T-helper 17 cell (primary cell): ENCODE data around the gene DYRK3. TPM values are rescaled to one million over a fixed set of nuclear protein-coding genes. Genes with fewer than 3 reads are reported as not detected.

ENCODE experiments used
- ATAC-seq: fragments of 150-1000 bp; cut with Tn5 transposase; 2 replicates; pipeline ENCODE4 v1.10.0; 2021; ENCODE audit warnings: mild to moderate bottlenecking, moderate library complexity
- DNase-seq, 3 donors: peaks; one replicate each; pipeline versions ENCODE4 v3.0.0 to v3.0.0-alpha.2; 2020 to 2021
- H3K9me3 ChIP-seq: one replicate; pipeline ENCODE4 v1.7.0; 2013; ENCODE audit warnings: low read length, mild to moderate bottlenecking; ENCODE audit not compliant: control insufficient read depth, poor library complexity, severe bottlenecking
- H3K27ac Mint-ChIP-seq: one replicate; pipeline ENCODE4 v1.8.0; 2022; ENCODE audit warnings: mild to moderate bottlenecking, moderate library complexity, mixed read lengths
- H3K27me3 Mint-ChIP-seq: one replicate; pipeline ENCODE4 v1.8.0; 2022; ENCODE audit warnings: mixed read lengths
- H3K36me3 Mint-ChIP-seq: one replicate; pipeline ENCODE4 v1.8.0; 2022; ENCODE audit warnings: low read depth, mixed read lengths
- H3K4me1 Mint-ChIP-seq: one replicate; pipeline ENCODE4 v1.8.0; 2022; ENCODE audit warnings: mild to moderate bottlenecking, mixed read lengths
- H3K4me3 Mint-ChIP-seq: one replicate; pipeline ENCODE4 v1.8.0; 2022; ENCODE audit warnings: mild to moderate bottlenecking, moderate library complexity, mixed read lengths
- total RNA-seq, 4 donors: library from RNA in 2 of 4; stranded (reverse) in 2 of 4; gene quantifications; one replicate each; pipeline ENCODE4 v1.2.3 and lab custom pipeline; 2022 to 2026

Gene DYRK3
- total RNA-seq, 2 donors from 2014 or later = 3.0 to 3.6 TPM

DNA sequence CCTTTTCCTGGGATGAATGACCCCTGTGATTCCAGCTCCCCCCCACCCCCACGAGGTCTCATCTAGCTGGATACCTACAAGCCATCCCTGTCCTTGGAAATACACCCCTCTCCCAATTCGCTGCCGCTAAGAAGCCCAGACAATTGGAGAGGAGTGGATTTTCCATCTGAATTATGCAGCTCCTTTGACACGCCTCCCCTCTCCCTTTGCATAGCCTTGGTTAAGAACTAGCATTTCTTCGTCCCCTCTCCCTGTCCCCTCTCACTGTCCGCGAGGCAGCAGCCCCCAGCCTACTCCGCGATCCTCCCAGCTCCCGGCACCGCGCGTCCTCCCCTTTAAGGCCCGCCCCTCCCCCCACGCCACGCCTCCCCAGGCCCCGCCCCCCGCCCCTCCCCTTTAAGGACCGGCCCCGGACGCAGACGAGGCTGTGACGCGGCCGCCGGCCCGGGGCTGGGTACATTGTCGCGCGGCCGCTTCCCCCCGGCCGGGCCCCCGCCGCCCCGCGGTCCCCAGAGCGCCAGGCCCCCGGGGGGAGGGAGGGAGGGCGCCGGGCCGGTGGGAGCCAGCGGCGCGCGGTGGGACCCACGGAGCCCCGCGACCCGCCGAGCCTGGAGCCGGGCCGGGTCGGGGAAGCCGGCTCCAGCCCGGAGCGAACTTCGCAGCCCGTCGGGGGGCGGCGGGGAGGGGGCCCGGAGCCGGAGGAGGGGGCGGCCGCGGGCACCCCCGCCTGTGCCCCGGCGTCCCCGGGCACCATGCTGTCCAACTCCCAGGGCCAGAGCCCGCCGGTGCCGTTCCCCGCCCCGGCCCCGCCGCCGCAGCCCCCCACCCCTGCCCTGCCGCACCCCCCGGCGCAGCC, 49.4 kb downstream of the DYRK3 start, which contains the start of gene MAPKAPK2:
Gene MAPKAPK2 (plus strand): TSS at position 428 of the 856 bp plus-strand sequence. CDS start 325 bp downstream, at position 753.
- peak; percentile 67 to 80 (median 74) for DNase-seq
- Mint-ChIP-seq H3K4me3 (peak within 1 kb of the TSS; percentile 98), H3K4me1 (peaks cover 38% of the 10 kb centered on the region), H3K27ac (peak within 1 kb of the TSS; percentile 92), H3K36me3 (no peaks in the 10 kb centered on the region), H3K27me3 (no peaks in the 10 kb centered on the region)
- H3K9me3 ChIP-seq = no peaks in the 10 kb centered on the region
- peak; percentile 79 for ATAC-seq

DNA sequence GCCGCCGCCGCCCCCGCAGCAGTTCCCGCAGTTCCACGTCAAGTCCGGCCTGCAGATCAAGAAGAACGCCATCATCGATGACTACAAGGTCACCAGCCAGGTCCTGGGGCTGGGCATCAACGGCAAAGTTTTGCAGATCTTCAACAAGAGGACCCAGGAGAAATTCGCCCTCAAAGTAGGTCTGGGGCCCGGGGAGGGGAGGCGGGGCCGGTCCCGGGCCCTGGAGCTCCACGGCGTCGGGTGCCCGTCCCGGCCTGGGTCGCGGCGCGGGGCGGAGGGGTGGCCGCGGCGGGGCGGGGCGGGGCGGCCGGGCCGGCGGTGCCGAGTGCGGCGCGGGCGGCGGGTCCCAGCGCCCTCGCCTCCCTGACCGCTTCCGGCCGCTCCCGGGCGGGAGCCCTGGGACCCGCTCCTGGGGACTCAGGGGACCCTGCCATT, 50.0 kb downstream of the DYRK3 start:
- peak in 2 of 3 donors; percentile 22 to 41 for DNase-seq
- Mint-ChIP-seq H3K27ac (peak overlapping the region; percentile 92), H3K4me3 (peak overlapping the region; percentile 98), H3K27me3 (no peaks in the 10 kb centered on the region), H3K4me1 (peaks cover 39% of the 10 kb centered on the region), H3K36me3 (no peaks in the 10 kb centered on the region)
- H3K9me3 ChIP-seq = no peaks in the 10 kb centered on the region
- ATAC-seq = peak; percentile 42

DNA sequence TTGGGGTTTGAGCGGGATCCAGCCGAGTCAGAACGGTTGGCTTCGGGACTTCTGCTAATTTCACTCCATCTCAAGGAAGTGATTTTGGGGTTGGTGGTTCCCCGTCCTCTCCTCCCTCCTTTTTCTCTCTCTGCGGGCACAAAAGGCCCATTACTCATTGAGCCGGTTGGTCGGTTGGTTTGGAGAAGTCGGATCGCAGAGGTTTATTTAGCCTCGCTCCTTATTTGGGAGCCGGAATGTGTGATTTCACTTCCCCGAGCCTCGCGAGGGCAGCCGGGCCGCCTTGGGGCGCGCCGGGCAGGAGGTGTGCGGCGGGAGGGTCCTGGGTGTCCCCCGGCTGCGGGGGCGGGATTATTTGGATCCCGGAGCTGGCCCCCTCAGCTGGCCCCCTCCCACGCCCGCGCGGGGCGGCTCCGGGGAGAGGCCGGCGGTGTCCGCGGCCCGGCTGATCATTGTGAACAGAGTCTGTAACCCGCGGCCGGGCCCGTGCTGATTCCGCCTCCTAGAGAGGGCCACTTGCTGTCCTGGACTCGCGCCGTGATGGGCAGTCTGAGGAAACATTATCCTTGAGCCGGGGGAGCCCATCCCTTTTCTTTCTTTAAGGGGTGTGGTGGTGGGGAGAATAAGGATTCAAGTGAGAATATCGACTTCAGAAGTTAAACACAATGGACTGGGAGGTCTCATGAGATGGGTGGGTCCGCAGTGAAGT, 50.6 kb downstream of the DYRK3 start:
- Mint-ChIP-seq H3K27ac (peak overlapping the region; percentile 92), H3K4me1 (peaks cover 43% of the 10 kb centered on the region), H3K36me3 (no peaks in the 10 kb centered on the region), H3K27me3 (no peaks in the 10 kb centered on the region), H3K4me3 (peak overlapping the region; percentile 98)
- peak; percentile 17 to 57 (median 33) for DNase-seq
- ATAC-seq = peak; percentile 59
- H3K9me3 ChIP-seq = no peaks in the 10 kb centered on the region

DNA sequence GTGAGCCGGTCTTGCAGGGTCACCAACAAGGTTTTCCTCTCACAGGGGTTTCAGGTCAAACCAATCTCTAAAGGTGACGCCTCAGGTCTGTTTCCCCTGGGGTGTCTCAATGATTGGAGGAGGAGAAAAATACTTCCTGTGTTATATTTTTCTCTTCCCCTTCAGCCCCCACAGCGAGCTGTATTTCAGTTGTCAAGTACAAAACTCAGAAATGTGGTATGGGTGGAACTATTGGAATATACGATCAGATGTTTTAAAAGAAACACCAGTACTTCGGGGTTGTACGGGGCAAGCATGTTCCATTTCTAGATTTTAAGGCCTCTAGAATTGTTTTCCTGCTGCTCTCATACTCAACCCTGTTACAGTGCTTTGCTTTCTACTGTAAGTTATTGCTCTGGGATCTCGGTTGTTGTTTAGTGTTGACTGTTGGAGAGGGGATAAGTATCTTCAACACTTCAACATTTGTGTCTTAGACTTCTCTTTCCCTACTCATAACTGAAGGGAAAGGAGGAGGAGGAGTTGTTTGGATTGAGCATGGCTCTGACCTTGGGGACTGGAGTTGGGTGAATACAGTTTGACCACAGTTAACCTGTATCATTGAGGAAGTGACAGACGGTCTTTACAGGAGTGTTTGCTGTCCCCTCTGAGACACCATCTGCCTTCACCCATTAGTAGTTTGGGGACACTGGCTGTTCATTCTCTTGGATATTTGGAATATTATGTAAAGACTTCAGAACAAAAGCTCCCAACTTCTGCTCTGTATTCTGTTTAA, 51.3 kb downstream of the DYRK3 start:
- no peaks in the 10 kb centered on the region for H3K36me3 Mint-ChIP-seq
- peak; percentile 35 for ATAC-seq
- no peaks in the 10 kb centered on the region for H3K9me3 ChIP-seq
- H3K27me3 Mint-ChIP-seq = no peaks in the 10 kb centered on the region
- peak overlapping the region; percentile 92 for H3K27ac Mint-ChIP-seq
- peak overlapping the region; percentile 98 for H3K4me3 Mint-ChIP-seq
- H3K4me1 Mint-ChIP-seq = peaks cover 46% of the 10 kb centered on the region
- DNase-seq = no peak

DNA sequence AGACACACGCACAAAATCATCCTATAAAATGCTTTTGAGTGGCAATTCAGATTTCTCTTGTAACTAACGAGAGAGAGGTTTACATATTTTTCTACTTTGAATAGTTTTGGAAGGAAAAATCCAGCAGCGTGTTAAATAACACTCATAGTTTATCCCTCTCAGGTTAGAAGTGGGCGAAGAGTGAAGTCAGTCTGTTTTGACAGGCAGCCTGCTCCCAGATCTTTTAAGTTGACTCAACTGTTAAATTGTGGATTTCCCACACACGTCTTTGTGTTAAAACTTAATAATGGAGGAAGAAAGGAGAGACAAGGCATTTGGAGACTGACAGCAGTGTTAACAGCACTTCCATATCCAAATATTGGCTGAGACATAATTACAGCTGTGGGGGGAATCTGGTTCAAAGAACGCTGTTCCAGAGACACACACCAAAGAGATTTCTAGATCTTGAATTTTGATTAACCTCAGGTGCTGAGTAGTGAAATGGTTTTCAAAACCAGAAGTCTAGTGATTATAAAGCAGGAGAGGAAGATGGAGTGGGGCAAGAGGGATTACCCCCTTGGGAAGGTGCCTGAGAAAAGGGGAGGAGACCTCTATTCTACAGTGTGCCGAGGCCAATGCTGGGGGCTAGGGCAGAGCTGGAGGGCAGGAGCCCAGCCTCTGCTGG, 52.0 kb downstream of the DYRK3 start:
- no peak for ATAC-seq
- H3K4me1 Mint-ChIP-seq = peaks cover 53% of the 10 kb centered on the region
- H3K36me3 Mint-ChIP-seq = no peaks in the 10 kb centered on the region
- H3K27ac Mint-ChIP-seq = peak overlapping the region; percentile 92
- no peaks in the 10 kb centered on the region for H3K9me3 ChIP-seq
- DNase-seq = no peak
- peak overlapping the region; percentile 98 for H3K4me3 Mint-ChIP-seq
- no peaks in the 10 kb centered on the region for H3K27me3 Mint-ChIP-seq

DNA sequence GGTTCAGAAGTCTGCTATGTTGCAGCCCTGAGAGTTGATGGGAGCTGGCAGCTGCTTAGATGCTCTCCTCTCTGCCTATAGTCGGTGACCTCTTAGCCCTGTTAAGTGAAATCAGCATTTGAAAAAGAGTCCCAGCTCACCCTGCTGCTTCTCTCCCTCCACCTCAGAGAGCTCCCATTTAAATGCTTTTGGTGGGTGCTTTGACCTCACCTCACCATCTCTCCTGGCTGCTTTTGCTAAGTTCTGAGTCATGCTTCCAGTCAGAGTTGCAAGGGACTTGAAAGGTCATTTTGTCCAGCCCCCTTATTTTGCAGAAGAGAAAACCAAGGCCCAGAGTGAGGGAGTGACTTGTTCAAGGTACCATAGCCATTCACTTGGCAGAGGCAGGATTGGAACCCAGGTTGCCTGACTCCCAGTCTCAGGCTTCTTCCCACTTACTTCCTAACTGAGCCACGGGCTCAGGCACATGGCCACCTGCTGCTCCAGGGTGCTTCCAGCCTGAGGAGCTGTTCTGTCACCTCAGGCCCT, 52.6 kb downstream of the DYRK3 start:
- DNase-seq (no peak), ATAC-seq (no peak)
- peak overlapping the region; percentile 92 for H3K27ac Mint-ChIP-seq
- peaks cover 59% of the 10 kb centered on the region for H3K4me1 Mint-ChIP-seq
- H3K27me3 Mint-ChIP-seq = no peaks in the 10 kb centered on the region
- peak overlapping the region; percentile 28 for H3K4me3 Mint-ChIP-seq
- no peaks in the 10 kb centered on the region for H3K36me3 Mint-ChIP-seq
- H3K9me3 ChIP-seq = no peaks in the 10 kb centered on the region

DNA sequence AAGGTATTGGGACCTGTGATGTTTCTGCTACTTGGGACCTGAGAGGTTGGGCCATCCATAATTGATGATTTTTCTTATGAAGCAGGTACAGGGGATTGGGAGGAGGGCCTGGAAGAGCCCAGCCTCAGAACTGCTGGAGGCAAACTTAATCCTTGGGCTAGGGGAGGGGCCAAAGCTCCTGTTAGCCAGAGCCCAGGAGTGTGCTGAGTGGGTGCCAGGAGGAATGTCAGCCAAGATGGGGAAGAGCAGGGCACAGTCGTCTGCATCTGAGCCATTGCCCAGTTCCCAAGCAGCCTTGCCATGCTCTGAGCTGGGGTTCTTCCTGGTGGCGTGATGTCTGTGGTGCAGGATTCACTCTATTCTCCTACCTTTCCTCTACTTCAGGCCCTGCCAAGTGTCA, 55.2 kb downstream of the DYRK3 start:
- Mint-ChIP-seq H3K4me1 (peaks cover 76% of the 10 kb centered on the region), H3K36me3 (peaks cover 2% of the 10 kb centered on the region), H3K27me3 (no peaks in the 10 kb centered on the region), H3K4me3 (no peak overlapping the region), H3K27ac (peak overlapping the region; percentile 83)
- DNase-seq (no peak), ATAC-seq (no peak)
- no peaks in the 10 kb centered on the region for H3K9me3 ChIP-seq

DNA sequence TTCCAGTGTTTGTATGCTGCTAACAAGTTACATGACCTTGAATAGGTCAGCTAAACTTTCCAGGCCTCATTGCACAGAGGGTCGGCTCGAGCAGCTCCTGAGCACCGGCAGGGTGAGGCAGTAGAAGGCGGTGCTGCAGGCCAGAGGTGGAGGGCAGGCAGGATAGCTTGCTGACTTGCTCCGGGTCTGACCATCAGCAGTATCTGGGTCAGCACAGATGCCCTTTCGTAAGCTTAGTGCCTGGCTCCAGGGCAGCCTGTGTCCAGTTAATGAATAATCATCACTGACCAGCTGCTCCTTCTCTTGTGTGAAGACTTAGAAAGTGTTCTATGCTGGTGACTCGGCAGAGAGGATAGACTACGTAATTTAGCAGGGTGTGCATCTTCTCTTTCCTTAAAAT, 56.3 kb downstream of the DYRK3 start:
- H3K36me3 Mint-ChIP-seq = peaks cover 8% of the 10 kb centered on the region
- H3K27me3 Mint-ChIP-seq = no peaks in the 10 kb centered on the region
- peaks cover 81% of the 10 kb centered on the region for H3K4me1 Mint-ChIP-seq
- no peak for ATAC-seq
- no peaks in the 10 kb centered on the region for H3K9me3 ChIP-seq
- H3K27ac Mint-ChIP-seq = no peak overlapping the region
- no peak for DNase-seq
- no peak overlapping the region for H3K4me3 Mint-ChIP-seq

DNA sequence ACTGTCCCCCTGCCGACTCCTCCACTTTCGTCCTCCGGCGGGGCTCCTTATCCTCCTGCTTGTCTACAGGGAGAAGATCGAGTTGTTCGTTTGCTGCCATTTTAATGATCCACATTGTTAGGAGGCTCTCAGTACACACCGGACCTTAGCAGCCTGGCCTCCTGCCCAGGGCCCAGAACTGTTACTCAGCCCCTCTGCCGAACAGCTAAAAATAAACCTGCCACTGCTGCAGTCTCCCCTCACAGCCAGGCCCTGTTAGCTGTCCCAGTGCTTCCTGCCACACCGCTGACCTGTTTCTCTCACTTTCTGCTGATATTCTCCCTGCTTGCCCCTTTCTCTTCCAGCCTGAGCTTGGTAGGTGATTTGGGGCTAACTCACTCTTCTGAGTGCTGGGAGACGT, 57.7 kb downstream of the DYRK3 start:
- peak overlapping the region; percentile 51 for H3K27ac Mint-ChIP-seq
- ATAC-seq = no peak
- peak overlapping the region; percentile 43 for H3K4me3 Mint-ChIP-seq
- peaks cover 14% of the 10 kb centered on the region for H3K36me3 Mint-ChIP-seq
- H3K27me3 Mint-ChIP-seq = no peaks in the 10 kb centered on the region
- no peak for DNase-seq
- H3K9me3 ChIP-seq = no peaks in the 10 kb centered on the region
- H3K4me1 Mint-ChIP-seq = peaks cover 81% of the 10 kb centered on the region

DNA sequence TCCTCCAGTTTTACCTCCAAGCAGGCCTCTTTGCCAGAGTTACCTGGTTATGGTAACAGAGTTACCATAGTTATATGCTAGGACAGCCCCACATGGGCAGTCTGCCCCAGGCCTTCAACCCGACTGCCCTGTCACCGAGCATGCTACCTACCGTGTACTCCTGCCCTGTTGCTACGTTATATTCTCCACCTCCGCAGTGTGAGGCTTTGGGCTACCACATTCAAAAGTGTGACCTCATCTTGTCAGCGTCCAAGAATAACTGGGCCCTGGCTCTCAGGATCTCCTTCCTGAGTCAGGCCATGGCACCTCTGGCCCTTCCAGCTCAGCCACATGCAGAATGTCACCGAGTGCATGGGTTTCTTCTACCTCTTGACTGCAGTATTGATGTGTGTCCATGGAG, 58.3 kb downstream of the DYRK3 start:
- H3K4me1 Mint-ChIP-seq = peaks cover 82% of the 10 kb centered on the region
- DNase-seq (no peak), ATAC-seq (no peak)
- H3K36me3 Mint-ChIP-seq = peaks cover 14% of the 10 kb centered on the region
- no peaks in the 10 kb centered on the region for H3K9me3 ChIP-seq
- H3K27me3 Mint-ChIP-seq = no peaks in the 10 kb centered on the region
- H3K4me3 Mint-ChIP-seq = no peak overlapping the region
- peak overlapping the region; percentile 41 for H3K27ac Mint-ChIP-seq

DNA sequence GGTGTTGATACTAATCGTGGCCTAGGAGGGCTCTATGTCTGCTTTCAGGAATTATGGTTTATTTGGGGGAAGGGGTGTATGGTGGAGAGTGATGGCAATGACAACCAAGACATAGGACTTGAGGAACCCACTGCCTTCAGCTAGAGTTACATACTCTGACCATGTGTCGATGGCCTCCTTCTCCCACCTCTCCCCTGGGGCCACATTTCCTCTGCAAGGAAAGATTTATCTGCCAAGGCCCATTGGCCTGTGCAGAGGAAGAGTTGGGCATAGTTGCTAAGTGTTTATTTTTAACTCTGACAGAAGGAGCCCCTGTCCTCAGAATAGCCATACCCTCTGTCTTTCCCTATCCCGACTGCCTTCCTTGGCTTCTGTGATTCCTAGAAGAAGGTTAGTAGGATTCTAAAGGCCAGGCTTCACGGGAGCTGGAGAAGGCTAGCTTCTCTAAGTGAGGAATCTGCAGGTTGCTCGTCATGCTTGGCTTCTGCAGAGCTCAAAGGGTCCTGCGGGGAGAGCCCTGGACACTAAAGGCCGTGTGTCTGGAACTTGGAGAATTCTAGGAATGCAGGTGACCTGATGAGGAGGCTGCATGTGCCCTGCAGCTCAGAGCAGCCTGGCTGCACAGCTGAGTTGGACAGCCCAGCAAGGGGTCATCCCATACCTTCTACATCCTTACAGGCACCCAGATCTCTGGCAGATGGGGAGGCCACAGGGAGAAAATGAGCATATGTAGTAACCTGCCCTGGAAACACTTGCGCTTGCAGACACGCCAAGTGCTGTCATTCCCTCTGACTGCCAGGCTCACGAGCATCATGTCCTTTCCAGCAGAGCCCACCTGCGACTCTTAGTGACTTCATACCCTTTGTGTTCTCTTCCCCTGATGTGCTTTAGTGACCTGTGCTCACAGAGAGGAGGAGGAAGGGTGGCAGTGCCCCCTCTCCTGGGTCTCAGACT, 59.1 kb downstream of the DYRK3 start:
- H3K9me3 ChIP-seq = no peaks in the 10 kb centered on the region
- Mint-ChIP-seq H3K4me1 (peaks cover 82% of the 10 kb centered on the region), H3K36me3 (peaks cover 14% of the 10 kb centered on the region), H3K27ac (peak overlapping the region; percentile 86), H3K4me3 (no peak overlapping the region), H3K27me3 (no peaks in the 10 kb centered on the region)
- no peak for ATAC-seq
- no peak for DNase-seq
